ENCODE measurements around the gene ARHGAP10.

Gene ARHGAP10

DNA sequence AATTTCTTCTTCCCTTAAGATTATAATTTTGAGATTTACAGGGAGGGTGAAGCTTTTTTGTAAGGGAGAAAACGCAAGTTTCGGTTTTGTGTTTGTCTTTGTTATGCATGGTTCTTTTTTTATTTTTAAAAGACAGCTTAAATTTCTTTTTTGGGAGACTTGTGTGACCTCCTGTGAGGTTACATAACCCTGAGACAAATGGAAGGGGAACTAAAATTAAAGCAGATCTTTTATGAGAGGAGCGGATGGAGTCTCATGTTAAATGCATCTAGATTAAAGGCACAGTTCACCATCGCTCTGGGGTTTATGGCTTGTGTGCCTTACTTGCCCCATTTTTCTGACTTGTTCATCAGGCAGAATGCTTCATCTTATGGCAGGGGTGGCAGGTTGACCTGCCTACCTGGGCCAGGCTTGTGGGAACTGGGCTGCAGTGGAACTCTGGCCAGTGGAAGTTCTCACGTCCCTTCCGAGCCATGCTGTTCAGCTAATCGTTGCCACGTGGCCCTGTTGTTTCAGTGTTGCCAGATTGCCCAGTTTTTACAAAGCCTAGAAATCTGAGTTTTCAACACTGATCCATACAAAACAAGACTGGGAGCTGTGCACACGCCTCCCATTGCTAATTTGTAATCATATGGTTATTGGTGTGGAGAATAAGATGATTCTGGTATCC, 291.8 kb downstream of the ARHGAP10 start:
- no peaks in the 10 kb centered on the region for H3K27me3 ChIP-seq
- no peak overlapping the region for H3K27ac ChIP-seq
- H4K20me1 ChIP-seq, result no peaks in the 10 kb centered on the region
- TF ChIP-seq Cebpa-rat (IDR thresholded peaks at IDR 0.05), result no peak
- peaks cover 4% of the 10 kb centered on the region; the same call in 1 of the 2 replicates for H3K36me3 ChIP-seq
- no peak overlapping the region for H3K4me2 ChIP-seq
- H3K4me1 ChIP-seq, result no peaks in the 10 kb centered on the region
- no peak overlapping the region for H3K4me3 ChIP-seq
- H3K9me3 ChIP-seq, result peaks cover 7% of the 10 kb centered on the region
- no peak overlapping the region for H3K9ac ChIP-seq

DNA sequence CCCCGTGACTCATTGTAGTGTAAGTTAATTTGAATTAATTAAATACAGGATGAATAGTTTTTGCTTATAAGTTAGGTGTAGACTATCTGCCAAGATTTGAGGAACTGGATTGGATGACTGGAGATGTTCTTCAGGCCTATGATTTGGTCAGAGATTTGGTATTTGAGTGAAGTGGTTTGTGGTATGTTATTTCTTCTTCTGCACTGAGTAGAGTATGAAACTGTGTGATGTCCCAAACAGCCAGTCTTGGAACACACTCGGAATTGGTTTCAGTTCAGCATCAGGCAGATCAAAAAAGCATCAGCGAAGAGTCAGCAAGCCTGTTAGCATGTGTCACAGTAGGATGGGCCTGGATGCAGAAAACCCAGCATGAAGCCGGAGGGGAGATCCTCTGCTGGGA, 294.1 kb downstream of the ARHGAP10 start:
- H3K9me3 ChIP-seq, result peaks cover 9% of the 10 kb centered on the region
- H3K27ac ChIP-seq, result no peak overlapping the region
- H3K4me3 ChIP-seq, result no peak overlapping the region
- H3K4me2 ChIP-seq, result no peak overlapping the region
- no peaks in the 10 kb centered on the region for H4K20me1 ChIP-seq
- no peak for TF ChIP-seq Cebpa-rat (IDR thresholded peaks at IDR 0.05)
- H3K4me1 ChIP-seq, result peaks cover 11% of the 10 kb centered on the region
- no peaks in the 10 kb centered on the region for H3K27me3 ChIP-seq
- no peak overlapping the region for H3K9ac ChIP-seq
- H3K36me3 ChIP-seq, result peaks cover 4% of the 10 kb centered on the region; the same call in 1 of the 2 replicates

DNA sequence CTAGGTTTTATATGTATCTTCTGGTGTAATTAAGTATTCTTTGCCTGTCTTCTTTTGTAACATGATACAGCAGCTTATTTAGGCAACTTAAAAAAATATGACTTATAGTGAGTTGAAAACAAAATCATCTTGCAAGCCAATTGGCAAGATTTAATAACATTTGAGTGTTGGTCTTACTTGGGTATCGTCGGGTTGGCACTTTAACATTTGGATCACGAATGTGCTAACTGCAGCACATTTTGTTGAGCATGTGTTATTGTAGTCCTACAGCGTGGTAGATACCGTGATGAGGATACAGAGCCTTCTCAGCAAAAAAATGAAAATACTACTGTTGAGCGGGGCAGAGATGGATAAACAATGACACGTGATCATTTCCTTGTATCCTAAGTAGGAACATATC, 295.3 kb downstream of the ARHGAP10 start:
- peaks cover 4% of the 10 kb centered on the region; the same call in 1 of the 2 replicates for H3K36me3 ChIP-seq
- peaks cover 9% of the 10 kb centered on the region for H3K9me3 ChIP-seq
- no peak overlapping the region for H3K4me3 ChIP-seq
- no peak for TF ChIP-seq Cebpa-rat (IDR thresholded peaks at IDR 0.05)
- H3K9ac ChIP-seq, result no peak overlapping the region
- no peak overlapping the region for H3K4me2 ChIP-seq
- no peaks in the 10 kb centered on the region for H4K20me1 ChIP-seq
- H3K4me1 ChIP-seq, result peaks cover 11% of the 10 kb centered on the region
- no peaks in the 10 kb centered on the region for H3K27me3 ChIP-seq
- no peak overlapping the region for H3K27ac ChIP-seq

DNA sequence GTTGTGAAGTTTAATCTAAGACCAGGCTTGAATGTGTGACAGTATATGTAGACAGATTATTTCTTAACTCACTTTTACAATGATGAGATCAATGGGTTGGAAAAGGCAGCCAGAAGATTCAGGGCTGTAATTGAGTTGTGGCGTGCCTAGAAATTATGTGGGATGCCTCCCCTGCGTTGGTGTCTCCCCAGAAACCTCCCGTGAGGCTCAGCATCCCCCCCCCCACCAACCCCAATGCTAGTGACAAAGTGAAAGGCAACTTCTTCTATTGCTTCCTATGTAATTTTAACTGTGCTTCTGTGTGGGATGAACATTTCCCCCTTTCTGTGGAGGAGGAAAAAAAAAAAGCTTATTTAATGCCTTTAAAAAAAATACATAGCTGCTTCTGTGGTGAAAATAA, 297.9 kb downstream of the ARHGAP10 start:
- no peak for TF ChIP-seq Cebpa-rat (IDR thresholded peaks at IDR 0.05)
- Histone ChIP-seq H3K4me3 (no peak overlapping the region), H3K36me3 (no peaks in the 10 kb centered on the region), H3K4me1 (peaks cover 11% of the 10 kb centered on the region), H3K9me3 (peaks cover 9% of the 10 kb centered on the region), H3K9ac (no peak overlapping the region), H3K27ac (0 out of 2 replicates have a peak overlapping the region, but pooled peaks have one; percentile 3), H4K20me1 (no peaks in the 10 kb centered on the region), H3K4me2 (peak overlapping the region; percentile 6; the same call in 1 of the 2 replicates), H3K27me3 (no peaks in the 10 kb centered on the region)

DNA sequence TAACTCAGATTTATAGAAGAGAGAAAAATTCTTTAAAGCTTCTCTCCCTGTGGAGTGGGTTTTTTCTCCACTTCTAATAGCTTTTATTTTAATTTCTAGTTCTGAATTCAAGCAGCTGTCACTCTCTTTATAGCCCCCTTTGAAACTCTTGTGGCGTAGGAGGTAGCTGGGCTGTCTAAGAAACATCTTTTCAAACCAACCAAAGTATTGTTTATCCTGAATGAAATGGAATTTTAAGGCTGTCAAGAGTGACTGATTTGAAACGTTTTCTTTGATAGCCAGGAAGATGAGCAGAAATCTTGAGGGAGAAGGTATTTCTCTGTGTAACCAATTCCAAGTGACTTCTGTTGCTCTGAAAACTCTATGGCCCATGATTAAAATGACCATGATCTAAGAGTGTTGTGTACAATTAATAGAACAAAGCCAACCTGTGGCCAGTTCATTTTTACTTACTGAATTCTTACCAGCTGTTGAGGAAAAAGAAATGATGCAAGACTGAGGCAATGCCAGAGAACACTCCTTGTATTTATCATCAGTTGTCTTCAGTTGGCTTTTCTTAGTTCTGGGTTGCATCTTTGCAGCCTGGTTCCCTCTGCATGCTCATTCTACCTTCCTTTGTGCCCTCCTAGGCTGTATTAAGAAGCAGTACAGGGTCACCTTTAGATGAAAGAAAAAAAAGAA, 298.4 kb downstream of the ARHGAP10 start:
- Histone ChIP-seq H3K9me3 (peaks cover 9% of the 10 kb centered on the region), H3K4me3 (no peak overlapping the region), H3K9ac (no peak overlapping the region), H3K36me3 (no peaks in the 10 kb centered on the region), H3K27ac (0 out of 2 replicates have a peak overlapping the region, but pooled peaks have one; percentile 3), H3K27me3 (no peaks in the 10 kb centered on the region), H3K4me2 (peak overlapping the region; percentile 6; the same call in 1 of the 2 replicates), H3K4me1 (peaks cover 11% of the 10 kb centered on the region), H4K20me1 (no peaks in the 10 kb centered on the region)
- no peak for TF ChIP-seq Cebpa-rat (IDR thresholded peaks at IDR 0.05)

DNA sequence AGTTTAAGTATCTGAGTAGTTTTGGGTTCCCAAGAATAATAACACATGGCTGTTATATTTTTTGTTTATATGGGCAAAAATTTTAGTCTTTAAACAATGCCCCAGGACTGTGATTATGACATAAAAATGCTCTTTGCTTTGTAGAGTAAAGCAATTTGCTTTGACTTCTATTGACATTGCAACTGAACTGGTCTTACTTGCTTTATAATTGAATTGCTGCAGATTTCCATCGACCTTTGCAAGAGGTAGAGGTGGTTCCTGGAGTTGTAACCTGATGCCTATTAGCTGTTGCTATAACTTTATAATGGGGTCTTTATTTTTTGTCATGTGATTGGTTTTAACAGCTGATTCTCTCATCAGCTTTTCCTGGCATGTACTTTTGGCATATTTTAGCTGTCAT, 302.9 kb downstream of the ARHGAP10 start:
- no peak for TF ChIP-seq Cebpa-rat (IDR thresholded peaks at IDR 0.05)
- Histone ChIP-seq H3K4me3 (no peak overlapping the region), H3K9me3 (peaks cover 6% of the 10 kb centered on the region; the same call in 1 of the 2 replicates), H3K4me1 (peaks cover 11% of the 10 kb centered on the region), H3K4me2 (no peak overlapping the region), H3K36me3 (no peaks in the 10 kb centered on the region), H3K9ac (no peak overlapping the region), H4K20me1 (no peaks in the 10 kb centered on the region), H3K27ac (no peak overlapping the region), H3K27me3 (no peaks in the 10 kb centered on the region)

DNA sequence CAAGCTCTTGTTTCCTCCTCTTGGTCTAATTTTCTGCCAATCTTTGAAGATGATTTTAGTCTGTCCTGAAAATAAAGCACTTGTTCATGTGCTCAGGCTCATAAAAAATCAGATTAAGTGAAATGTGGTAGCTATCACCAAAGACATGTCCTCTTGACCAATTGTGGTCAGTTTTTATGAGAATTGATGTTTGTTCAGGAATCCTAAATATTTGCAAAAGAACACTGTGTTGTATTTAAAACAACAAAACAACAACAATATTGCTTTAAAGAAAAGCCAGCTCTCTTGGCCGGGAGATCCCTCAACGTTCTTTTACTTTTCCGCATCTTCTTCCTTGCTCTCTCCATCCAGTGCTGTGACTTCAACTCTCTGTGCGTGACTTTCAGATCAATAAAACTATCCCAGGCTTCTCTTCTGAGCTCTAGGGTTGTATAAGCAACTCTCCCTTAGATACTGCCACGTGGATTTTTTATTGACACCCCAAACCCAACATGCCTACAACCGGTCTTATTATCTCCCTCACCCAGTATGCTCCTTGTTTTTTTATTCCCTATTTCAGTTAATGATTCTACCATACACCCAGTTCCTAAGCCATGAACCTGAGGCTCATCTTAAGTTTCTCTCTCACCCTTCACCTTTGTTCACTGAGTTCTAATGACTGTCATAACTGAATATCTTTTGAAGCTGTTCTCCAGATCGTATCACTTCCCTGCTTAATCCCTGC, 309.9 kb downstream of the ARHGAP10 start:
- Histone ChIP-seq H3K4me2 (no peak overlapping the region), H3K4me3 (no peak overlapping the region), H3K9me3 (peaks cover 2% of the 10 kb centered on the region; the same call in 1 of the 2 replicates), H3K36me3 (0 out of 2 replicates have a peak, but pooled peaks cover under 1% of the 10 kb centered on the region), H4K20me1 (no peaks in the 10 kb centered on the region; the same call in 1 of the 2 replicates), H3K9ac (no peak overlapping the region), H3K27ac (no peak overlapping the region), H3K27me3 (no peaks in the 10 kb centered on the region), H3K4me1 (peaks cover 42% of the 10 kb centered on the region)
- TF ChIP-seq Cebpa-rat (IDR thresholded peaks at IDR 0.05), result no peak

DNA sequence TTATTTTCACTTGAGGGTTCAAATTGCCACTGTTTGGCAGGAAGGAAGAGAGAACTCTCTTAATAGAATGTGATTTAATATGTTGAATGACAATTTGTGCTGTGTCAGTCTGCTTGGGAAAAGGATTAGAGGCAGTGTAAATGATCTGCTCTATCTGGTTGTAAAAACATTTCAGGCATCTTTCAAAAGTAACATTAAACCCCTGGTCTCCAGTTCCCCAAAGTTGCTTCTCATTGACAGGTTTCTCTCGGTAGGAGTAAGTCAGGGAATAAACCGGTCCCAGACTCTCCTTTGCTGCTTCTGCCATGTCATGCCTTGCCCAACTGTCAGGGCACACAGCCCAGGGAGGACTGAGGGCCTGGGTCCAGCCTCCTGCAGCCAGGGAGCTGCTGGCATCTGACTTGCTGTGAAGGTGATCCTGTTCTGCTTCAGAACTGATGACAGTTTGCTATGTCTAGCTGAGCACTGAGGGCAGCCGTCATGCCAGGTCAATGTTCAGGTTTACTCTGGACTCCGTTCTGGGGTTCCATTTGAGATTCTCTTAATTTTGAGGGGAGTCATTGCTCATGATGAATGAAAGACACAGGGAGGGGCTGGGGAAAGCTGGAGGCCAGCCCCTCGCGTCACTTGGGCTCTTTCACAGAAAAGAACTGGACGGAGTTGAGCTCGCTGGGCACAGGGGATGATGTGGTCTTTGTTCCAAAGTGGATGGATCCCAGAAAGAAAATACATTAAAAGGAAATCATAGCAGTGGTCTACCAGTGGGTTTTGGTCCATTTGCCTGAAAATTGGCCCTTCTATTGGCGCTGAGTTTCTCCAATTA, 312.4 kb downstream of the ARHGAP10 start:
- TF ChIP-seq Cebpa-rat (IDR thresholded peaks at IDR 0.05), result no peak
- Histone ChIP-seq H3K4me3 (peak overlapping the region; percentile 45), H3K36me3 (peaks cover 11% of the 10 kb centered on the region), H3K27me3 (no peaks in the 10 kb centered on the region), H3K27ac (peak overlapping the region; percentile 69), H3K4me1 (peaks cover 42% of the 10 kb centered on the region), H3K9ac (peak overlapping the region; percentile 51; the same call in 1 of the 2 replicates), H3K4me2 (peak overlapping the region; percentile 83), H3K9me3 (0 out of 2 replicates have a peak, but pooled peaks cover 3% of the 10 kb centered on the region), H4K20me1 (no peaks in the 10 kb centered on the region; the same call in 1 of the 2 replicates)

DNA sequence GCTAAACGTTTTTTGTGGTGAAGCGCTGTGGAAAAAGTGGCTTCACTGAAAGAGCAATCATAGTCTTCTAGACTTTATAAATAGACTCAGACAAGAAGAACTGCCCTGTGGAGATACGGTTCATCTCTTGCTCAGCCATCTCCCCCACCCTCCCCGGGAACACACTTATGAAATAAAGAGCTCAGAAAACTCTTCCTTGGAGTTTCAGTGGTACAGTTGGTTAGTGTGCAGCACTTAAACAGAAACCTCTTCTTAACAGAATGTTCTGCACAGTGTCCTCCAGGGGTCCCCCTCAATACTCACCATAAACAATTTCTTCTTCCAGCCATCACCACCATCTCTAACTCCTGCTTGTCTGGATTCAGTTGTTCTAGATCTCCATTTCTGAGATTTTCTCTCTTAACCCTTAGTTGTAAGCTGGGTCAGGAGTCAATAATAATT, 313.0 kb downstream of the ARHGAP10 start:
- Histone ChIP-seq H3K4me1 (peaks cover 42% of the 10 kb centered on the region), H3K36me3 (peaks cover 13% of the 10 kb centered on the region), H3K9me3 (0 out of 2 replicates have a peak, but pooled peaks cover 5% of the 10 kb centered on the region), H3K4me3 (peak overlapping the region; percentile 45), H3K27ac (peak overlapping the region; percentile 69), H4K20me1 (no peaks in the 10 kb centered on the region; the same call in 1 of the 2 replicates), H3K9ac (no peak overlapping the region; the same call in 1 of the 2 replicates), H3K4me2 (peak overlapping the region; percentile 83), H3K27me3 (no peaks in the 10 kb centered on the region)
- TF ChIP-seq Cebpa-rat (IDR thresholded peaks at IDR 0.05), result no peak
